Panc1 (cell line): ENCODE measurements around the gene ZNF516. TPM values are rescaled to one million over a fixed set of nuclear protein-coding genes. Genes with fewer than 3 reads are reported as not detected.

ENCODE experiments used
- ATAC-seq: fragments of 200-7000 bp; cut with Tn5 transposase; 2 replicates; pipeline ENCODE4 v1.9.1; 2020; ENCODE audit warnings: mild to moderate bottlenecking, moderate library complexity
- BruUV-seq: library from RNA; stranded (reverse); fragments of 400-500 nt; replicated peaks from 2 replicates; lab custom pipeline; 2021; lab: Mats Ljungman, UMichigan
- CTCF ChIA-PET: fragments of 300-600 bp; sonication (Branson Sonifier 250); formaldehyde crosslinking; loops from one replicate; lab custom pipeline; 2022; ENCODE audit warnings: antibody characterized with exemption; lab: Charles Lee
- POLR2A ChIA-PET: fragments of 300-600 bp; sonication (Branson Sonifier 250); formaldehyde crosslinking; loops from one replicate; lab custom pipeline; 2022; ENCODE audit warnings: antibody characterized with exemption; lab: Charles Lee
- DNase-seq: peaks from one replicate; pipeline ENCODE4 v3.0.0-alpha.2; 2010; ENCODE audit warnings: low read depth, low spot score
- H3K27ac ChIP-seq: 2 replicates; pipeline ENCODE4 v1.5.1; 2011; ENCODE audit warnings: mild to moderate bottlenecking, low read length, inconsistent platforms
- H3K27me3 ChIP-seq: fragments of 200-500 bp; sonication (Bioruptor generic); 2 replicates; pipeline ENCODE4 v1.6.0; 2014; ENCODE audit warnings: low read length, inconsistent platforms; ENCODE audit not compliant: control insufficient read depth, insufficient read depth
- H3K36me3 ChIP-seq: fragments of 200-500 bp; sonication (Bioruptor generic); 2 replicates; pipeline ENCODE4 v1.5.1; 2014; ENCODE audit warnings: inconsistent platforms, mild to moderate bottlenecking, low read length, moderate library complexity; ENCODE audit not compliant: control insufficient read depth, insufficient read depth
- H3K4me1 ChIP-seq: 2 replicates; pipeline ENCODE4 v1.5.1; 2011; ENCODE audit warnings: inconsistent platforms, mild to moderate bottlenecking, low read length, moderate library complexity; ENCODE audit not compliant: control insufficient read depth, insufficient read depth
- H3K4me3 ChIP-seq, 2 experiments: 2 replicates each; pipeline ENCODE4 v1.5.1; 2011 to 2012; ENCODE audit warnings: low read depth in 2 of 2, low read length in 2 of 2, mild to moderate bottlenecking in 2 of 2, inconsistent platforms in 1 of 2, moderate library complexity in 1 of 2
- H3K9me3 ChIP-seq: fragments of 200-500 bp; sonication (Bioruptor generic); 2 replicates; pipeline ENCODE4 v1.5.1; 2014; ENCODE audit warnings: low read depth, mild to moderate bottlenecking, inconsistent platforms, low read length, moderate library complexity; ENCODE audit not compliant: control insufficient read depth, insufficient read depth
- POLR2AphosphoS5 ChIP-seq: IDR thresholded peaks from 2 replicates; pipeline ENCODE4 v1.6.1; 2012; ENCODE audit warnings: mild to moderate bottlenecking, low read depth, low read length, moderate library complexity
- SIN3A ChIP-seq: IDR thresholded peaks from 2 replicates; pipeline ENCODE4 v1.6.1; 2012; ENCODE audit warnings: low read depth, mild to moderate bottlenecking, low read length, moderate library complexity, borderline replicate concordance; ENCODE audit not compliant: insufficient read depth
- TCF7L2 ChIP-seq: IDR thresholded peaks from 2 replicates; pipeline ENCODE4 v1.6.1; 2011; ENCODE audit warnings: mild to moderate bottlenecking, low read depth, low read length, inconsistent platforms
- in situ Hi-C: cut with HindIII; loops from 2 replicates; pipeline ENCODE4 v1.10.0; 2016; ENCODE audit warnings: low sequenced_read_pairs, low pct_unique_long_range_greater_than_20kb
- intact Hi-C: fragments of 100-400 bp; cut with micrococcal nuclease; formaldehyde crosslinking; loops from one replicate; pipeline ENCODE4 v1.10.0; 2022; ENCODE audit not compliant: unreplicated experiment
- total RNA-seq: library from RNA; stranded (reverse); gene quantifications from one replicate; pipeline ENCODE4 v1.2.1, GENCODE V29; 2021; ENCODE audit not compliant: unreplicated experiment
- TF ChIP-seq, protein P1 (sequence below), 2 experiments: IDR thresholded peaks; 2 replicates each; pipeline ENCODE4 v1.6.1; 2011 to 2012; ENCODE audit warnings: low read depth in 2 of 2, control low read depth in 1 of 2, low read length in 1 of 2, mild to moderate bottlenecking in 1 of 2, moderate library complexity in 1 of 2; ENCODE audit not compliant: insufficient read depth in 1 of 2
- TF ChIP-seq, protein P2 (sequence below): fragments of 450-650 bp; IDR thresholded peaks from 2 replicates; pipeline ENCODE4 v1.5.1; 2017; ENCODE audit warnings: mild to moderate bottlenecking

ZNF516 gene
- total RNA-seq, 1 experiment from 2014 or later = 28.6 TPM

DNA sequence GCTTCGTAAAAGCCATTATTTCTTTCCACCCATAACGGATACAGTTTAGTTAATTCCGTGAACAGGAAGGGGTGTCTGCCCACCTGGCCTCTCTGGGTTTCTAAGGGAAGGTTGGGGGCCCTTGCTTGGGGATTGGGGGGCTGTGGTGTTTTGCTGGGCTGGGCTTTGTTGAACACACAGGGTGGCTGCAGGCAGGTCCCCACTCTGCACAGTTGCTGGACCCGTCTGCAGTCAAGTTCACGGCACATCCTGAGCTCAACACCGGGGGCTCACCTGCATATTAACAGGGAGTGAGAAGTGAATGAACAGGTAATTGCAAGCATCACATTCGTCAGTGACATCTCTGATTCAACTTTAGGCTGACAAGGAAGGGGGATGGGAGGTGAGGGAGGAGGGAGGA, 109.0 kb downstream of the ZNF516 start:
- BruUV-seq = no TSS peak
- POLR2A ChIA-PET = interaction anchor here (0.6 kb wide), 2 partner anchors 324 to 387 kb away, joined by 4 to 5 read pairs; no protein-coding TSS in a partner anchor
- Histone ChIP-seq H3K27ac (no peak overlapping the region), H3K4me1 (no peaks in the 10 kb centered on the region), H3K36me3 (no peaks in the 10 kb centered on the region), H3K4me3 (no peak overlapping the region), H3K27me3 (no peaks in the 10 kb centered on the region), H3K9me3 (no peaks in the 10 kb centered on the region)
- ATAC-seq = no peak
- TF ChIP-seq, protein P1, sequence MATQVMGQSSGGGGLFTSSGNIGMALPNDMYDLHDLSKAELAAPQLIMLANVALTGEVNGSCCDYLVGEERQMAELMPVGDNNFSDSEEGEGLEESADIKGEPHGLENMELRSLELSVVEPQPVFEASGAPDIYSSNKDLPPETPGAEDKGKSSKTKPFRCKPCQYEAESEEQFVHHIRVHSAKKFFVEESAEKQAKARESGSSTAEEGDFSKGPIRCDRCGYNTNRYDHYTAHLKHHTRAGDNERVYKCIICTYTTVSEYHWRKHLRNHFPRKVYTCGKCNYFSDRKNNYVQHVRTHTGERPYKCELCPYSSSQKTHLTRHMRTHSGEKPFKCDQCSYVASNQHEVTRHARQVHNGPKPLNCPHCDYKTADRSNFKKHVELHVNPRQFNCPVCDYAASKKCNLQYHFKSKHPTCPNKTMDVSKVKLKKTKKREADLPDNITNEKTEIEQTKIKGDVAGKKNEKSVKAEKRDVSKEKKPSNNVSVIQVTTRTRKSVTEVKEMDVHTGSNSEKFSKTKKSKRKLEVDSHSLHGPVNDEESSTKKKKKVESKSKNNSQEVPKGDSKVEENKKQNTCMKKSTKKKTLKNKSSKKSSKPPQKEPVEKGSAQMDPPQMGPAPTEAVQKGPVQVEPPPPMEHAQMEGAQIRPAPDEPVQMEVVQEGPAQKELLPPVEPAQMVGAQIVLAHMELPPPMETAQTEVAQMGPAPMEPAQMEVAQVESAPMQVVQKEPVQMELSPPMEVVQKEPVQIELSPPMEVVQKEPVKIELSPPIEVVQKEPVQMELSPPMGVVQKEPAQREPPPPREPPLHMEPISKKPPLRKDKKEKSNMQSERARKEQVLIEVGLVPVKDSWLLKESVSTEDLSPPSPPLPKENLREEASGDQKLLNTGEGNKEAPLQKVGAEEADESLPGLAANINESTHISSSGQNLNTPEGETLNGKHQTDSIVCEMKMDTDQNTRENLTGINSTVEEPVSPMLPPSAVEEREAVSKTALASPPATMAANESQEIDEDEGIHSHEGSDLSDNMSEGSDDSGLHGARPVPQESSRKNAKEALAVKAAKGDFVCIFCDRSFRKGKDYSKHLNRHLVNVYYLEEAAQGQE (IDR thresholded peaks at IDR 0.05; ENCODE audit: insufficient read depth in 1 of 2, low read depth in 2 of 2, low read length in 1 of 2) = no peak
- no peak for TF ChIP-seq SIN3A
- TF ChIP-seq, protein P2, sequence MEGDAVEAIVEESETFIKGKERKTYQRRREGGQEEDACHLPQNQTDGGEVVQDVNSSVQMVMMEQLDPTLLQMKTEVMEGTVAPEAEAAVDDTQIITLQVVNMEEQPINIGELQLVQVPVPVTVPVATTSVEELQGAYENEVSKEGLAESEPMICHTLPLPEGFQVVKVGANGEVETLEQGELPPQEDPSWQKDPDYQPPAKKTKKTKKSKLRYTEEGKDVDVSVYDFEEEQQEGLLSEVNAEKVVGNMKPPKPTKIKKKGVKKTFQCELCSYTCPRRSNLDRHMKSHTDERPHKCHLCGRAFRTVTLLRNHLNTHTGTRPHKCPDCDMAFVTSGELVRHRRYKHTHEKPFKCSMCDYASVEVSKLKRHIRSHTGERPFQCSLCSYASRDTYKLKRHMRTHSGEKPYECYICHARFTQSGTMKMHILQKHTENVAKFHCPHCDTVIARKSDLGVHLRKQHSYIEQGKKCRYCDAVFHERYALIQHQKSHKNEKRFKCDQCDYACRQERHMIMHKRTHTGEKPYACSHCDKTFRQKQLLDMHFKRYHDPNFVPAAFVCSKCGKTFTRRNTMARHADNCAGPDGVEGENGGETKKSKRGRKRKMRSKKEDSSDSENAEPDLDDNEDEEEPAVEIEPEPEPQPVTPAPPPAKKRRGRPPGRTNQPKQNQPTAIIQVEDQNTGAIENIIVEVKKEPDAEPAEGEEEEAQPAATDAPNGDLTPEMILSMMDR = no peak
- no peak for TF ChIP-seq TCF7L2
- no peak for TF ChIP-seq POLR2AphosphoS5
- CTCF ChIA-PET = no interaction called here
- in situ Hi-C loops = no loop called here
- intact Hi-C loops = no loop called here
- no peak for DNase-seq

DNA sequence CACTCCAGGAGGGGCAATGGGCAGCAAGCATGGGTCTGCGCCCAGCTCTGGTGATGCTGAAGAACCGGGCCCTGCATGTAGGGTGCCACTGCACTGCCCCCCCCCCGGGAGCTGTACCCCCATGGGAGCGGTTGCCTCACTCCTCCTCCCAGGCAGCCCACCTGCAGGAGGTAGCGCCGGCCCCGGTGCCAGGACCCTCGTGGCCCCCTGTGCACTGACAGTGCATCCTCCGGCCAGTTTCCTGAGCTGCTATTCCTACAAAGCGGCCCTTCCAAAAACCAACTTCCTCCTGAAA, 109.4 kb downstream of the ZNF516 start:
- no peaks in the 10 kb centered on the region for H3K4me1 ChIP-seq
- no peaks in the 10 kb centered on the region for H3K36me3 ChIP-seq
- TF ChIP-seq, protein P2 = no peak
- no peak for TF ChIP-seq SIN3A
- TF ChIP-seq, protein P1 (IDR thresholded peaks at IDR 0.05; ENCODE audit: insufficient read depth in 1 of 2, low read depth in 2 of 2, low read length in 1 of 2) = no peak
- no peak for TF ChIP-seq POLR2AphosphoS5
- TF ChIP-seq TCF7L2 = no peak
- no TSS peak for BruUV-seq
- POLR2A ChIA-PET = no interaction called here
- no peak overlapping the region for H3K4me3 ChIP-seq
- CTCF ChIA-PET = no interaction called here
- no peaks in the 10 kb centered on the region for H3K27me3 ChIP-seq
- H3K9me3 ChIP-seq = no peaks in the 10 kb centered on the region
- no peak for DNase-seq
- H3K27ac ChIP-seq = no peak overlapping the region
- in situ Hi-C loops = no loop called here
- ATAC-seq = no peak
- intact Hi-C loops = no loop called here
